Liver (tissue), 9 donors: ENCODE data around the gene SPOCK2. TPM values are rescaled to one million over a fixed set of nuclear protein-coding genes. Genes with fewer than 3 reads are reported as not detected.

ENCODE experiments used
- DNase-seq: peaks from one replicate; pipeline ENCODE4 v3.0.0-alpha.2; 2017; ENCODE audit warnings: low spot score
- H3K27ac ChIP-seq, 2 donors: one replicate each; pipeline ENCODE4 v1.7.0; 2013; ENCODE audit warnings: inconsistent platforms in 2 of 2, low read length in 2 of 2, control low read depth in 1 of 2, low read depth in 1 of 2, mild to moderate bottlenecking in 1 of 2
- H3K27me3 ChIP-seq, 4 donors: one replicate each; pipeline versions ENCODE4 v1.6.1 to v1.7.0; 2013; ENCODE audit warnings: low read length in 3 of 4, inconsistent platforms in 1 of 4, mild to moderate bottlenecking in 1 of 4, moderate library complexity in 1 of 4; ENCODE audit not compliant: control insufficient read depth in 4 of 4, insufficient read depth in 4 of 4
- H3K36me3 ChIP-seq, 4 donors: one replicate each; pipeline versions ENCODE4 v1.6.1 to v1.7.0; 2013; ENCODE audit warnings: low read length in 3 of 4, mild to moderate bottlenecking in 3 of 4, low read depth in 1 of 4, moderate library complexity in 1 of 4; ENCODE audit not compliant: control insufficient read depth in 4 of 4, insufficient read depth in 3 of 4
- H3K4me1 ChIP-seq, 4 donors: one replicate each; pipeline versions ENCODE4 v1.6.1 to v1.7.0; 2013; ENCODE audit warnings: low read length in 3 of 4, mild to moderate bottlenecking in 3 of 4, moderate library complexity in 1 of 4; ENCODE audit not compliant: control insufficient read depth in 4 of 4, insufficient read depth in 4 of 4
- H3K4me3 ChIP-seq, 3 donors: one replicate each; pipeline versions ENCODE4 v1.6.1 to v1.7.0; 2013; ENCODE audit warnings: low read length in 3 of 3, control low read depth in 1 of 3, low read depth in 1 of 3, mild to moderate bottlenecking in 1 of 3
- H3K9ac ChIP-seq, 2 donors: one replicate each; pipeline ENCODE4 v1.7.0; 2013; ENCODE audit warnings: low read length in 2 of 2, mild to moderate bottlenecking in 2 of 2, moderate library complexity in 2 of 2, control low read depth in 1 of 2, low read depth in 1 of 2
- H3K9me3 ChIP-seq, 4 donors: one replicate each; pipeline versions ENCODE4 v1.6.1 to v1.7.0; 2013; ENCODE audit warnings: low read length in 3 of 4; ENCODE audit not compliant: control insufficient read depth in 4 of 4
- EGR1 ChIP-seq, 2 donors: IDR thresholded peaks; 2 replicates each; pipeline ENCODE4 v1.6.1; 2016 to 2018; ENCODE audit warnings: antibody characterized with exemption in 2 of 2, low read depth in 2 of 2
- FOXA1 ChIP-seq: IDR thresholded peaks from 2 replicates; pipeline ENCODE4 v1.6.1; 2016; ENCODE audit warnings: antibody characterized with exemption
- HNF4A ChIP-seq, 2 donors: conservative IDR thresholded peaks; 2 replicates each; pipeline ENCODE4 v1.6.1; 2016; ENCODE audit warnings: antibody characterized with exemption in 2 of 2, mild to moderate bottlenecking in 2 of 2
- HNF4G ChIP-seq: IDR thresholded peaks from 2 replicates; pipeline ENCODE4 v1.6.1; 2016; ENCODE audit warnings: antibody characterized with exemption
- JUND ChIP-seq, 2 donors: IDR thresholded peaks; 2 replicates each; pipeline ENCODE4 v1.6.1; 2016; ENCODE audit warnings: antibody characterized with exemption in 2 of 2
- NR2F2 ChIP-seq: IDR thresholded peaks from 2 replicates; pipeline ENCODE4 v1.6.1; 2016; ENCODE audit warnings: antibody characterized with exemption
- RAD21 ChIP-seq, 2 donors: IDR thresholded peaks; 2 replicates each; pipeline ENCODE4 v1.6.1; 2016; ENCODE audit warnings: antibody characterized with exemption in 2 of 2, mild to moderate bottlenecking in 2 of 2
- RXRA ChIP-seq, 2 donors: IDR thresholded peaks; 2 replicates each; pipeline ENCODE4 v1.6.1; 2017 to 2018; ENCODE audit warnings: antibody characterized with exemption in 2 of 2, mild to moderate bottlenecking in 1 of 2
- TAF1 ChIP-seq: conservative IDR thresholded peaks from 2 replicates; pipeline ENCODE4 v1.6.1; 2016; ENCODE audit warnings: antibody characterized with exemption, mild to moderate bottlenecking
- YY1 ChIP-seq: IDR thresholded peaks from 2 replicates; pipeline ENCODE4 v1.6.1; 2016; ENCODE audit warnings: antibody characterized with exemption, mild to moderate bottlenecking
- WGBS: extraction: QIAGEN DNeasy Blood & Tissue Kit; methylation state at CpG from one replicate; pipeline ENCODE4 v1.1.7; 2013; 5-methylcytosine and 5-hydroxymethylcytosine counted together
- polyA plus RNA-seq, 2 donors: library from polyadenylated mRNA; stranded (reverse) in 1 of 2; unstranded in 1 of 2; fragments of 200-250 nt in 1 of 2; fragments of >200 nt in 1 of 2; fragmentation: Nextera tagmentation in 1 of 2; extraction: Ambion mirVana in 1 of 2; gene quantifications; one replicate each; pipeline versions ENCODE4 v1.2.1 to v1.2.3, GENCODE V29; 2013 to 2015
- total RNA-seq, 2 donors: library from RNA; depleted of rRNA; stranded (reverse); fragments of >200 nt; gene quantifications; one replicate each; pipeline ENCODE4 v1.2.3, GENCODE V29; 2014
- TF ChIP-seq, protein P1 (sequence below): IDR thresholded peaks from 2 replicates; pipeline ENCODE4 v1.6.1; 2016; ENCODE audit warnings: antibody characterized with exemption
- TF ChIP-seq, protein P2 (sequence below): fragments of 150-350 bp; IDR thresholded peaks from 2 replicates; pipeline ENCODE4 v1.5.1; 2017; ENCODE audit warnings: improper control_type of control experiment, low read depth, low read length; ENCODE audit not compliant: missing input control
- TF ChIP-seq, protein P3 (sequence below): IDR thresholded peaks from 2 replicates; pipeline ENCODE4 v1.6.1; 2016; ENCODE audit warnings: antibody characterized with exemption
- donor health status: healthy.
- donor health status: healthy.
- donor health status: healthy.
- donor health status: healthy.
- donor health status: healthy.

Gene SPOCK2
- total and polyA plus RNA-seq, 4 donors: 0.36 to 1.7 (median 0.64) TPM

DNA sequence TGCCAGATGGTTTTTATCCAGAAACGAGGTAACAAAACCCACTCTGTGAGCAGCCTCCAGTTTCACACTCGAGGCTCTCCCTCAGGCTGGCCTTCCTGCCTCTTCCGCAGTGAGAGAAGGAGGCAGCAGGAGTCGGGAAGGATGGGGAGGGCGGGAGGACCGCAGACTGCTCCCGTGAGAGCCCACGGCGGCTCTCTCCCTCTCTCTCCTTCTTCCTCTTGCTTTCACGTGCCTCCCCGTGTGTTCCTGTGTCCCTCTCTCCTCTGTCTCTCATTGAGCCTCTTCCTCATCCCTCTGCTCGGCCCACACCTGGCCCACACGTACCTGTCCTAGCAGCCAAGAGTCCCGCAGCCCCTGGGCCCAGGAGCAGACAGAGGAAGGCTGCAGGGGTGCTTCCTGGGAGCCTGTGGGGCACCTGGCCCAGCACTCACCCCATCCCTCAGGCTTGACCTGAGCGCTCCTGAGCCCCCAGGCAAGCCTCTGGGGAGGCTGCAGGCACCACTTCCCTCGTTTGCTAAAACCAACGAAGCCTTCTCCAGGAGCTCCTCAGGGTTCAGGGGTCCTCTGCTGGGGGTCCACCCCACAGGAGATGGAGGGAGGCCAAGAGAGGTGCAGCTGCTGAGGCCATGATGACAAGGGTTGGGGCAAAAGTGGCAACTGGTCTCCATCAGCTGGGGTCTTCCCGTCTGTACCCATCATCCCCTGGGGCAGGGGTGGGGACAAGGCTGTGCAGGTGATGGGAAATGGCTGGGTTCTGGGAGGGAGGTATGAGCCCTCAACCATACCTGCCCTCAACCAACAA lies 13.6 kb downstream of the SPOCK2 start:
- Histone ChIP-seq H3K9me3 (no peaks in the 10 kb centered on the region), H3K4me3 (no peak overlapping the region), H3K27me3 (no peaks in the 10 kb centered on the region), H3K27ac (no peak overlapping the region), H3K9ac (no peak overlapping the region), H3K4me1 (no peaks in the 10 kb centered on the region), H3K36me3 (no peaks in the 10 kb centered on the region)
- TF ChIP-seq JUND (IDR thresholded peaks at IDR 0.05) (no peak), EGR1 (IDR thresholded peaks at IDR 0.05; ENCODE audit: low read depth in 2 of 2) (no peak), NR2F2 (no peak), YY1 (no peak), RAD21 (IDR thresholded peaks at IDR 0.05) (no peak), TAF1 (no peak)
- TF ChIP-seq, protein P1, sequence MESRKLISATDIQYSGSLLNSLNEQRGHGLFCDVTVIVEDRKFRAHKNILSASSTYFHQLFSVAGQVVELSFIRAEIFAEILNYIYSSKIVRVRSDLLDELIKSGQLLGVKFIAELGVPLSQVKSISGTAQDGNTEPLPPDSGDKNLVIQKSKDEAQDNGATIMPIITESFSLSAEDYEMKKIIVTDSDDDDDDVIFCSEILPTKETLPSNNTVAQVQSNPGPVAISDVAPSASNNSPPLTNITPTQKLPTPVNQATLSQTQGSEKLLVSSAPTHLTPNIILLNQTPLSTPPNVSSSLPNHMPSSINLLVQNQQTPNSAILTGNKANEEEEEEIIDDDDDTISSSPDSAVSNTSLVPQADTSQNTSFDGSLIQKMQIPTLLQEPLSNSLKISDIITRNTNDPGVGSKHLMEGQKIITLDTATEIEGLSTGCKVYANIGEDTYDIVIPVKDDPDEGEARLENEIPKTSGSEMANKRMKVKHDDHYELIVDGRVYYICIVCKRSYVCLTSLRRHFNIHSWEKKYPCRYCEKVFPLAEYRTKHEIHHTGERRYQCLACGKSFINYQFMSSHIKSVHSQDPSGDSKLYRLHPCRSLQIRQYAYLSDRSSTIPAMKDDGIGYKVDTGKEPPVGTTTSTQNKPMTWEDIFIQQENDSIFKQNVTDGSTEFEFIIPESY: no peak
- WGBS: 86% methylated on average over 18 of the region's 18 CpGs
- DNase-seq: no peak

DNA sequence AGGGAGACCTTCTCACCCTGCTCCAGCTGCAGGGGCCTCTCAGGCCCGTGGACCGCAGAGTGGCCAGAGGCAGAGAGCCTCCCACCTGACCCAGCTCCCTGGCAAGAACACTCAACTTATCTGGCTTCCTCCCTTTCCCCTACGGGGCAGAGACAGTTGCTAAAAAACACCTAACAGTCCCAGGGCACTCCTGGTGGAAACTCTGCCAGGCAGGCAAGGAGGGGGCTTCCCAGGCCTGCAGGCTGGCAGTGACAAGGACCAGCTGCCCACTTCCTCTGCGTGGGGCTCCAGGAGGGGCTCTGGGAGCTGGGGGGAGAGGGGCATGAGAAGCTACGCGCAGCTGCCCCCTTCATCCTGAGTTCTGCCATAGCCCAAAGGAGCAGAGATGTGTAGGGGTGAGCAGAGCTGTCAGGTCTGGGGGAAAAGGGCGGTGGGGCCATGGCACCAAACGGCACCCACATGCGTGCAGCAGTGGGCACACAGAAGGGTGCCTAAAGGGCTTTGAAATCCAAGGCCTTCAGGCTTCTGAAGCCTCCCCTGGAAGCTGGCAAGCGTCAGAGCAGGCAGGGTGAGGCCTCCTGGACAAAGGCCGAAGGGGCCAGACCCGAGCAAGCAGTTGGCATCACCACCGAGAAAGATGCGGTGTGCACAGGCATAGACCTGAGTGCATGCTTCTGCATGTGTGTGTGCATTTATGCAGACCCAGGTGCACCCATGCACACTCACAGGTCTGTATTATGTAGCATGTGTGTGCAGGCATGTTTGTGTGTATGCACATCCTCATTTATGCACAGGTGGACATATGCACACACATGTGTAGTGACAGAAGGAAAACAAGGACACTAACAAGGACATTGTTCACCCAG lies 14.4 kb downstream of the SPOCK2 start:
- no peaks in the 10 kb centered on the region for H3K27me3 ChIP-seq
- H3K36me3 ChIP-seq: no peaks in the 10 kb centered on the region
- no peak overlapping the region for H3K27ac ChIP-seq
- no peak for DNase-seq
- H3K9ac ChIP-seq: no peak overlapping the region
- WGBS: 82% methylated on average over 14 of the region's 14 CpGs
- H3K4me1 ChIP-seq: peaks cover 0 to 1% (median 0%) of the 10 kb centered on the region in 4 donors
- no peaks in the 10 kb centered on the region for H3K9me3 ChIP-seq
- TF ChIP-seq FOXA1: no peak
- TF ChIP-seq RXRA (IDR thresholded peaks at IDR 0.05): no peak
- no peak for TF ChIP-seq YY1
- no peak for TF ChIP-seq HNF4A (conservative IDR thresholded peaks at IDR 0.05)
- TF ChIP-seq, protein P2, sequence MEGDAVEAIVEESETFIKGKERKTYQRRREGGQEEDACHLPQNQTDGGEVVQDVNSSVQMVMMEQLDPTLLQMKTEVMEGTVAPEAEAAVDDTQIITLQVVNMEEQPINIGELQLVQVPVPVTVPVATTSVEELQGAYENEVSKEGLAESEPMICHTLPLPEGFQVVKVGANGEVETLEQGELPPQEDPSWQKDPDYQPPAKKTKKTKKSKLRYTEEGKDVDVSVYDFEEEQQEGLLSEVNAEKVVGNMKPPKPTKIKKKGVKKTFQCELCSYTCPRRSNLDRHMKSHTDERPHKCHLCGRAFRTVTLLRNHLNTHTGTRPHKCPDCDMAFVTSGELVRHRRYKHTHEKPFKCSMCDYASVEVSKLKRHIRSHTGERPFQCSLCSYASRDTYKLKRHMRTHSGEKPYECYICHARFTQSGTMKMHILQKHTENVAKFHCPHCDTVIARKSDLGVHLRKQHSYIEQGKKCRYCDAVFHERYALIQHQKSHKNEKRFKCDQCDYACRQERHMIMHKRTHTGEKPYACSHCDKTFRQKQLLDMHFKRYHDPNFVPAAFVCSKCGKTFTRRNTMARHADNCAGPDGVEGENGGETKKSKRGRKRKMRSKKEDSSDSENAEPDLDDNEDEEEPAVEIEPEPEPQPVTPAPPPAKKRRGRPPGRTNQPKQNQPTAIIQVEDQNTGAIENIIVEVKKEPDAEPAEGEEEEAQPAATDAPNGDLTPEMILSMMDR: no peak
- no peak for TF ChIP-seq TAF1
- no peak overlapping the region for H3K4me3 ChIP-seq

DNA sequence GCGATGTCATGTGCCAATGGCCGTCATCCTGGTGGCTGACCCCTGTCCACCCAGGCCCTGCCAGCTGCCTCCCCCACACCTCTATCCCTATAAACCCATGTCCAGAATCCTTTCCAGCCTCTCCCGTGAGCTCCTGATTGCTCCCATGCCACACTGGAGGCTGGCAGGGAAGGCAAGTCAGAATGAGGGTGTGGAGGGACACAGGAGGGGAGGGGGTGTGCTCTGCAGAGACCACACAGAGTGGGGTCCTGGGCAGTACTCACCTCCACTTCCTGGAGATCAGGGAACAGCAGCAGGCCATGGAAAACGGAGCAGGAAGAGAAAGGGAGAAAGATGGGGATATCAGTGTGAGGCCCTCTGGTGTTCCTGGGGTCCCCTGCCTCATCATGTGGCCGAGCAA lies 15.7 kb downstream of the SPOCK2 start:
- no peak overlapping the region for H3K4me3 ChIP-seq
- no peaks in the 10 kb centered on the region for H3K36me3 ChIP-seq
- H3K4me1 ChIP-seq: peaks cover 0 to 10% (median 1%) of the 10 kb centered on the region in 4 donors
- H3K27me3 ChIP-seq: no peaks in the 10 kb centered on the region
- H3K27ac ChIP-seq: no peak overlapping the region
- no peak overlapping the region for H3K9ac ChIP-seq
- DNase-seq: no peak
- no peaks in the 10 kb centered on the region for H3K9me3 ChIP-seq
- TF ChIP-seq HNF4G: no peak
- TF ChIP-seq EGR1 (IDR thresholded peaks at IDR 0.05; ENCODE audit: low read depth in 2 of 2): no peak
- TF ChIP-seq JUND (IDR thresholded peaks at IDR 0.05): no peak
- TF ChIP-seq NR2F2: no peak
- TF ChIP-seq, protein P3, sequence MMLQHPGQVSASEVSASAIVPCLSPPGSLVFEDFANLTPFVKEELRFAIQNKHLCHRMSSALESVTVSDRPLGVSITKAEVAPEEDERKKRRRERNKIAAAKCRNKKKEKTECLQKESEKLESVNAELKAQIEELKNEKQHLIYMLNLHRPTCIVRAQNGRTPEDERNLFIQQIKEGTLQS: no peak
- TF ChIP-seq RXRA (IDR thresholded peaks at IDR 0.05): no peak
- WGBS: 93% methylated on average over 5 of the region's 5 CpGs
